Measurements from ENCODE around the gene LHFPL2.

- TF ChIP-seq POLR2A (IDR thresholded peaks at IDR 0.05) = no peak
- TF ChIP-seq CTCF (IDR thresholded peaks at IDR 0.05) = no peak
These were observed 111.8 kb downstream of the LHFPL2 start for GRCh38 chr5:78536661-78537196.

Measured in uterus (tissue), 2 donors.